ENCODE results near the gene NCKIPSD. TPM values are rescaled to one million over a fixed set of nuclear protein-coding genes. Genes with fewer than 3 reads are reported as not detected.
"Not testable (repeated sequence)": the region's sequence is repeated elsewhere in the genome, so short reads cannot be mapped to it uniquely, and the experiment has no call there.

Gene NCKIPSD
- total RNA-seq (2014; rRNA removed; shearing (Covaris generic)), result 33.8 and 42.8 TPM in 2 replicates

- DNase-seq (ENCODE audit: low spot score), result peak; percentile 83
These were observed at the start of gene NCKIPSD for GRCh38 chr3:48685603-48686511. Gene NCKIPSD, minus strand, starts transcription at chr3:48685915. Its CDS starts 108 bp downstream, at chr3:48685807.

- not testable (repeated sequence) for DNase-seq (ENCODE audit: low spot score)
These were observed 49.5 kb upstream of the NCKIPSD start for GRCh38 chr3:48735075-48735767.

- not testable (repeated sequence) for DNase-seq (ENCODE audit: low spot score)
These were observed 48.8 kb upstream of the NCKIPSD start for GRCh38 chr3:48734541-48734940.

- not testable (repeated sequence) for DNase-seq (ENCODE audit: low spot score)
These were observed 48.2 kb upstream of the NCKIPSD start for GRCh38 chr3:48733752-48734518.

- no peak for DNase-seq (ENCODE audit: low spot score)
These were observed 41.8 kb upstream of the NCKIPSD start for GRCh38 chr3:48727511-48727910.

GRCh38 chr3:48725185-48725855, 39.6 kb upstream of the NCKIPSD start:
- not testable (repeated sequence) for DNase-seq (ENCODE audit: low spot score)

- no peak for DNase-seq (ENCODE audit: low spot score)
These were observed 38.0 kb upstream of the NCKIPSD start for GRCh38 chr3:48723725-48724124.

DNA sequence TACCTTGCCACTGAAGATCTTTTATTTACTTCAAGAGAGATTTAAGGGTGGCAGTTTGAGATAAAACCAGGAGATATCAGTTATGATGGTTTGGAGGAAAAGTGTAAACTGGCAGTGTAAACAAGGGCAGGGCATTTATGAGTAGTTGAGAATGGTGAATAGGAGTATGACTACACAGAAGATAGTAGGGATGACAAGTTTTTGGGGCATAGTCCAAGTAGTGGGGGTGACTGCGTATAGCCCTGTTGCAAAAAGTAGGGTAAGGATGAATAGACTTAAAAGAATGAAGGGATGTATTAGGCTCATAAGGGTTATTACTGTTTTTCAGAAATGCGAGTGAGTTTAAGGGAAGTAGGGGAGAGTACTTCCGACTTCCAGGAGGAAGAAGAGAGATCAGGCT, 37.6 kb upstream of the NCKIPSD start:
- not testable (repeated sequence) for DNase-seq (ENCODE audit: low spot score)

DNA sequence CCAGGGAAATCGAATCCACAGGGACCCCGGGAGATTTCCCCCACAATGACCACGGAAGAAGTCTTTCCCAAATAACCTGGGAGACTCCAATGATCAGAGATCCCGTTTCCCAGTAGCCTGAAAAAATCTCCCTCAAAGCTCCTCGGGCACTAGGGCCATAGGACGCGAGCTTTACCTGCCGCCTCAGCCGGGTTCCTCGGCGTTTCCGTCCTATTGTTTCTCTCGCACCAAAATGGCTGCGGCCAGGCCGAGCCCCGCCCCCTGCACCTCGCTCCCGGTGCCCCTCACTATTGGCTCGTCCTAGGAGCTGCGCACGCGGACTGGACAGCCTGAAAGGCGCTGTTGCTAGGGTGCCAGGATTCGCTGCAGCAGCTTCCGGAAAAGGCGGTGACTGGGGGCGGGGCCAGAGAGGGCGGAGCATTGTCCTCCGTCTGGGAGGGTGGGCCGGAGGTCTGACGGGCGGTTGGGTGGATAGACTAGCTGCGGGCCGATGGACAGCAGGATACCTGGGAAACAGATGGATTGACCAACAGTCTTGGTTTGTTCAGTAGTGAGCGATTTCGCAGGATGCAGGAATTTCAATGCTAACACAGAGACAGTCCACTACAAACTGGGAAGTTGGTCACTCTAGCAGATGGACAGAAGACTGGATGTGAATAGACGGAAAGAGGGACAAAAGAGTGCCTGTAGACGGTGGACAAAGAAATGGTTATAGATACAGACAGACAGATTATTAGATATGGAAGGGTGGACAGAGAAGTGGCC, 31.4 kb upstream of the NCKIPSD start, which contains the start of gene IP6K2:
Gene IP6K2 (minus strand): TSS at position 240 of the 765 bp plus-strand sequence. CDS start 21,930 bp downstream, outside the sequence.
- DNase-seq (ENCODE audit: low spot score), result peak; percentile 96

- peak; percentile 25 for DNase-seq (ENCODE audit: low spot score)
These were observed 30.8 kb upstream of the NCKIPSD start for GRCh38 chr3:48716508-48716981.

DNA sequence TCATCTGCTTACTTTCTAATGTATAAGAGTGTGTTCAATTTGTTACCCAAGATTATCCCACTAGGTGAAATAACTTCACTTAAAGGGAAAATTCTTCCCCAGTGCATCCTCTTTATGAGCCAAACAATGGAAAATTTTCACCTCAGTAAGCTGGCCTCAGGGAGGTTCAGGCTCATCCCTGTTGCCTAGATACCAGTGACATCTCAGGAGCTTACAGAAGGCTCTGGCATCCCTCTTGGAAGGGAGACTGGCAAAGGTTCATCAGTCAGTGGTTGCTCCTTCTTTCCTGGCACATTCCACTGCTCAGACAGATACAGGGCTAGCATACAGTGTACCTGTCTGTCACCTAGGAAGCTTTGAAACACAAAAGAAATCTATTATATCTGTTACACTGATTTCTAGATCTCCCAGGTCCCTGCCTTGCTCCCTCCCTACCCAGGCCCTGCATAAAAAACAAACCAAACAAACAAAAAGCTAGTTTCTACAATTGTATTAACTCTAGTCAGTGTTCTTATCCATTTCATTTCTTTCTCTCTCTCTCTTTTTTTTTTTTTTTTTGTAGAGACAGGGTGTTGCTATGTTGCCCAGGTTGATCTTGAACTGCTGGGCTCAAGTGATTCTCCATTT, 29.6 kb upstream of the NCKIPSD start:
- DNase-seq (ENCODE audit: low spot score), result no peak

DNA sequence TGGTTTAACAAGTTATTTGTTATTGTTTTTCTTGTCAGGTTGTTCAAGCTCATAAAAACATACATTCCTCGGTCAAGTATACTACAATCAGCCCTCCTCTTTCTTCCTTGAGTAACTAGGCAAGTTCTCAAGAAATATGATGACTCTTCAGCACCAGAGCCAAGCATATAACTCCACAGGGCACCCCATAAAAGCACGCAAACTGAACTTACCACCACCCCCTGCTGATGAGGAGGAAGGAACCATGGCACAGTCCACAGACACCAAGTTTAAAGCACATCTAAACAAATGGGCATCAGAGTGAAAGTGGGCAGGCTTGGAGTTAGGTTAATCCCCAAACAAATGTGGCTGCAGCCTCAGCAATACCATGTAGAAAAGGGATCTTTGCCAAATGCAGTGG, 26.0 kb upstream of the NCKIPSD start:
- DNase-seq (ENCODE audit: low spot score), result no peak

DNA sequence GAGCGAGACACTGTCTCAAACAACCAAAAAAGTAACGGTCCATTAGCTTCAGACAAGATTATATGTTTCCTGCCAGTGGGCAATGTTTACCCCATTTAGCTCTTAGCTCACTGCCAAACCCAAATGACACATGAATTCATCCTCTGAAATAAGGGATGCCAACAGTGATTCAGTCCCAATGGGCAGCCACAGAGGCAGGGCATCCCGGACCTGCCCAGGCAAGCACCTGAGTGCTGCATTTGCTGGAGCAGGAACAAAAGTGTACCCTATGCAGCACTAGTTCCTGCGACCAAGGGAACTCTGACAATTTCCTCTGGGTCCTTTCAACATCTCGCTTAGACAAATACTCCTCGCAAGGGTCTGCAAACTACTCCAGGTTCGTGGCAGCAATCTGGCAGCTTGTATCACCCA, 23.3 kb upstream of the NCKIPSD start:
- DNase-seq (ENCODE audit: low spot score), result no peak

DNA sequence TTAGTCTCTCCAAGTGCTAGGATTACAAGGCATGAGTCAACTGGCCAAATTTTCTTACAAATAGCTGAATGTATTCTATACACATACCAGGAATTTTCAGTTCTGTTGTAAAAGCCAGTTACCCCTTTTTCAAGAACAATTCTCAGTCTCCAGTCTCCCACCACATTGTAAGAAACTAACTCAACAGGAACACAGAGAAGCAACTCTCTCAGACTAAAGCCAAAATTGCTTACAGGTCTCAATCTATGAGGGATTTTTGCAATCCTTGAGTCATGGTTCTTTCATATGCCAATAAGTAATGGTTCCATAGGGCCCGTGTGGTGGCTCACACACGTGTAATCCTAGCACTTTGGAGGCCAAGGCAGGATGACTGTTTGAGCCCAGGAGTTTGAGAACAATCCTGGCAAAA, 22.8 kb upstream of the NCKIPSD start:
- DNase-seq (ENCODE audit: low spot score), result no peak

- DNase-seq (ENCODE audit: low spot score), result no peak
These were observed 21.4 kb upstream of the NCKIPSD start for GRCh38 chr3:48707157-48707556.

- DNase-seq (ENCODE audit: low spot score), result no peak
These were observed 16.7 kb upstream of the NCKIPSD start for GRCh38 chr3:48702320-48702920.

GRCh38 chr3:48700731-48701405, 15.2 kb upstream of the NCKIPSD start:
- no peak for DNase-seq (ENCODE audit: low spot score)

- DNase-seq (ENCODE audit: low spot score), result no peak
These were observed 13.2 kb upstream of the NCKIPSD start for GRCh38 chr3:48698891-48699290.

- DNase-seq (ENCODE audit: low spot score), result no peak
These were observed 12.2 kb upstream of the NCKIPSD start for GRCh38 chr3:48697952-48698351.
